ENCODE measurements around the gene PRR16. TPM values are rescaled to one million over a fixed set of nuclear protein-coding genes. Genes with fewer than 3 reads are reported as not detected.
"Not testable (repeated sequence)": the region's sequence is repeated elsewhere in the genome, so short reads cannot be mapped to it uniquely, and the experiment has no call there.

PRR16 gene
- total RNA-seq (6.0 TPM), polyA plus RNA-seq (ENCODE audit: insufficient read depth in 1 of 8, insufficient read length in 8 of 8, low replicate concordance in 1 of 8) (10 to 100 TPM; 10.1 to 27.3 (median 17.6) TPM)
- long read RNA-seq, donor 1, partial matches to known transcripts, result 10 of 10 reads
- long read RNA-seq, donor 1, other reads (novel, unspliced or antisense), result 0 of 10 reads
- long read RNA-seq, donor 2, result 0 reads
- long read RNA-seq, donor 3, partial matches to known transcripts, result 18 of 18 reads
- long read RNA-seq, donor 3, other reads (novel, unspliced or antisense), result 0 of 18 reads
- long read RNA-seq, donor 4, partial matches to known transcripts, result 9 of 9 reads
- long read RNA-seq, donor 4, other reads (novel, unspliced or antisense), result 0 of 9 reads
- long read RNA-seq, donor 5, partial matches to known transcripts, result 49 of 50 reads
- long read RNA-seq, donor 5, other reads (novel, unspliced or antisense), result 0 of 50 reads
- long read RNA-seq, donor 6, partial matches to known transcripts, result 16 of 16 reads
- long read RNA-seq, donor 6, other reads (novel, unspliced or antisense), result 0 of 16 reads
- long read RNA-seq, donor 7, partial matches to known transcripts, result 13 of 13 reads
- long read RNA-seq, donor 7, other reads (novel, unspliced or antisense), result 0 of 13 reads
- long read RNA-seq, donor 8, partial matches to known transcripts, result 19 of 19 reads
- long read RNA-seq, donor 8, other reads (novel, unspliced or antisense), result 0 of 19 reads
- long read RNA-seq, donor 9, partial matches to known transcripts, result 17 of 17 reads
- long read RNA-seq, donor 9, other reads (novel, unspliced or antisense), result 0 of 17 reads
- long read RNA-seq, donor 10, partial matches to known transcripts, result 37 of 37 reads
- long read RNA-seq, donor 10, other reads (novel, unspliced or antisense), result 0 of 37 reads
- long read RNA-seq, donor 11, partial matches to known transcripts, result 25 of 25 reads
- long read RNA-seq, donor 11, other reads (novel, unspliced or antisense), result 0 of 25 reads

DNA sequence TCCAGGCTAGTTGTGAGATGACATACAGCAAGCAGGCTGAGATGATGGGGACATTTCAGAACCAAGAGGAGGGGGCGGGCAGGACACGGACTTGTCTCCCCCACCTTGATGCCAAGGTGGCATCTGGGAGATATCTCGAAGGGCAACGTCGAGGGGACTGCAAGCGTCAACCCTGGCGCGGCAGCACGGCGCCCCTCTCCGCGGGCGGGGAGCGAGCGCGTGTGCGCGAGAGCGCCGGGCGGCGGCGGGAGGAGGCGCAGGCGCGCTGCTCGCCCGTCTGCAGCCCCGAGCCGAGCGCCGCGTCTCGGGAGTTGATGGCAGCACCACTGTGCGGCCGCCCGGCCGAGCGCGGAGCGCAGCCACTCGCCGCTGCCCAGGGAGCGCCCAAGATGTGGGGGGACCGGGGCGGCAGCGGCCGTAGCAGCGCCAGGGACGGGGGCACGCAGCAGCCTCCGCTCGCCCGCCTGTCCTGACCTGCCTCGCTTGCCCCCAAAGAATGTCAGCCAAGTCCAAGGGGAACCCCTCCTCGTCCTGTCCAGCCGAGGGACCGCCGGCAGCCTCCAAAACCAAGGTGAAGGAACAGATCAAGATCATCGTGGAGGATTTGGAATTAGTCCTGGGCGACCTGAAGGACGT, at the start of gene PRR16:
TSS of gene PRR16 (plus strand) at position 310 of the 636 bp plus-strand sequence.
- peaks cover 13% of the 10 kb centered on the region for H3K27me3 ChIP-seq (ENCODE audit: control insufficient read depth, insufficient read depth, low read length)
- H3K36me3 ChIP-seq (ENCODE audit: control insufficient read depth, insufficient read depth, low read length), result no peaks in the 10 kb centered on the region
- under 1% methylated on average over 56 of the region's 62 CpGs for WGBS (ENCODE audit: insufficient coverage)
- no peaks in the 10 kb centered on the region for H3K9me3 ChIP-seq (replicated peaks; ENCODE audit: control insufficient read depth, low read depth, low read length)
- H3K27ac ChIP-seq (ENCODE audit: low read length), result peak within 1 kb of the TSS; percentile 57
- peak within 1 kb of the TSS; percentile 67 for H3K4me3 ChIP-seq (ENCODE audit: low read length)
- peak; percentile 74 for DNase-seq
- peaks cover 9% of the 10 kb centered on the region for H3K4me1 ChIP-seq (ENCODE audit: control insufficient read depth, insufficient read depth, low read length)

GRCh38 chr5:120415985-120416384, 48.1 kb upstream of the PRR16 start:
- WGBS (ENCODE audit: insufficient coverage), result no CpG with 5 or more reads among the region's 1 CpG
- DNase-seq, result no peak
- Histone ChIP-seq H3K4me1 (ENCODE audit: control insufficient read depth, insufficient read depth, low read length) (no peaks in the 10 kb centered on the region), H3K36me3 (ENCODE audit: control insufficient read depth, insufficient read depth, low read length) (no peaks in the 10 kb centered on the region), H3K27ac (ENCODE audit: low read length) (no peak overlapping the region), H3K4me3 (ENCODE audit: low read length) (no peak overlapping the region), H3K9me3 (replicated peaks; ENCODE audit: control insufficient read depth, low read depth, low read length) (no peaks in the 10 kb centered on the region), H3K27me3 (ENCODE audit: control insufficient read depth, insufficient read depth, low read length) (no peaks in the 10 kb centered on the region)

DNA sequence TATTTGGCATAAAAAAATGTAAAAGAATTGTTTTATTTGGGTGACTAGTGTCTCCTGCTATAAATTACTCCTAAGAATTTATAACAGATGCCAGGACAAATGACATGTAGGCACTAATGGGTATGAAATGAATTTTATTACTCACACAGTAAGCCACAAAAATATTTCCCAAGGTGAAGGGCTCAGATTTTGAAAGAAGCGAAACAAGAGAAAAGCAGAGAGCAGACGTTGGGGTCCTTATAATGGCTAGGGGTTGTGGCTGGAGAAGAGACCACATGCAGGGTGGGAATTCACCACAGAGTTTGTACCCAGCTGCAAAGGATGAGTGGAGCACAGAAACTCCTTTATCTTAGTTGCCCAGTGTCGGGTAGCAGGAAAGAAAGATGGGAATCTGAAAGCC, 45.0 kb upstream of the PRR16 start:
- no peak for DNase-seq
- no peak overlapping the region for H3K27ac ChIP-seq (ENCODE audit: low read length)
- no peaks in the 10 kb centered on the region for H3K27me3 ChIP-seq (ENCODE audit: control insufficient read depth, insufficient read depth, low read length)
- no peaks in the 10 kb centered on the region for H3K36me3 ChIP-seq (ENCODE audit: control insufficient read depth, insufficient read depth, low read length)
- no peak overlapping the region for H3K4me3 ChIP-seq (ENCODE audit: low read length)
- H3K4me1 ChIP-seq (ENCODE audit: control insufficient read depth, insufficient read depth, low read length), result no peaks in the 10 kb centered on the region
- no peaks in the 10 kb centered on the region for H3K9me3 ChIP-seq (replicated peaks; ENCODE audit: control insufficient read depth, low read depth, low read length)
- 57% methylated on average over 2 of the region's 3 CpGs for WGBS (ENCODE audit: insufficient coverage)

DNA sequence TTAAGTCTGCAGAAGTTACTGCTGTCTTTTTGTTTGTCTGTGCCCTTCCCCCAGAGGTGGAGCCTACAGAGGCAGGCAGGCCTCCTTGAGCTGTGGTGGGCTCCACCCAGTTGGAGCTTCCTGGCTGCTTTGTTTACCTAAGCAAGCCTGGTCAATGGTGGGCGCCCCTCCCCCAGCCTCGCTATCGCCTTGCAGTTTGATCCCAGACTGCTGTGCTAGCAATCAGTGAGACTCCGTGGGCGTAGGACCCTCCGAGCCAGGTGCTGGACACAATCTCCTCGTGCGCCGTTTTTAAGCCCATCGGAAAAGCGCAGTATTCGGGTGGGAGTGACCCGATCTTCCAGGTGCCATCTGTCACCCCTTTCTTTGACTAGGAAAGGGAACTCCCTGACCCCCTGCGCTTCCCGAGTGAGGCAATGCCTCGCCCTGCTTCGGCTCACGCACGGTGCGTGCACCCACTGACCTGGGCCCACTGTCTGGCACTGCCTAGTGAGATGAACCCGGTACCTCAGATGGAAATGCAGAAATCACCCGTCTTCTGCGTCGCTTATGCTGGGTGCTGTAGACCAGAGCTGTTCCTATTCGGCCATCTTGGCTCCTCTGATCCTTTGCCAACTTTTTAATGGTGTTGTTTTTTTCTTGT, 37.3 kb upstream of the PRR16 start:
- H3K4me3 ChIP-seq (ENCODE audit: low read length); H3K27me3 ChIP-seq (ENCODE audit: control insufficient read depth, insufficient read depth, low read length); DNase-seq; H3K4me1 ChIP-seq (ENCODE audit: control insufficient read depth, insufficient read depth, low read length); H3K9me3 ChIP-seq (replicated peaks; ENCODE audit: control insufficient read depth, low read depth, low read length); H3K36me3 ChIP-seq (ENCODE audit: control insufficient read depth, insufficient read depth, low read length); H3K27ac ChIP-seq (ENCODE audit: low read length): not testable (repeated sequence)
- 87% methylated on average over 25 of the region's 25 CpGs for WGBS (ENCODE audit: insufficient coverage)

DNA sequence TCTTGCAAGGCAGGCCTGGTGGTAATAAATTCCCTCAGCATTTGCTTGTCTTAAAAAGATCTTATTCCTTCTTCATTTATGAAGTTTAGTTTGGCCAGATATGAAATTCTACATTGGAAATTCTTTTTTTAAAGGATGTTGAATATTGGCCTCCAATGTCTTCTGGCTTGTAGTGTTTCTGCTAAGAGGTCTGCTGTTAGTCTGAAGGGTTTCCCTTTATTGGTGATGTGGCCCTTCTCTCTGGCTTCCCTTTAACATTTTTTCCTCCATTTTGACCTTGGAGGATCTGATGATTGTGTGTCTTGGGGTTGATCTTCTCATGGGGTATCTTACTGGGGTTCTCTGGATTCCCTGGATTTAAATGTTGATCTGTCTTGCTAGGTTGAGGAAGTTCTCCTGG, 33.5 kb upstream of the PRR16 start:
- peaks cover 2% of the 10 kb centered on the region for H3K4me1 ChIP-seq (ENCODE audit: control insufficient read depth, insufficient read depth, low read length)
- H3K27me3 ChIP-seq (ENCODE audit: control insufficient read depth, insufficient read depth, low read length), result no peaks in the 10 kb centered on the region
- H3K27ac ChIP-seq (ENCODE audit: low read length), result no peak overlapping the region
- H3K36me3 ChIP-seq (ENCODE audit: control insufficient read depth, insufficient read depth, low read length), result no peaks in the 10 kb centered on the region
- no peak for DNase-seq
- no peak overlapping the region for H3K4me3 ChIP-seq (ENCODE audit: low read length)
- H3K9me3 ChIP-seq (replicated peaks; ENCODE audit: control insufficient read depth, low read depth, low read length), result peaks cover 4% of the 10 kb centered on the region

GRCh38 chr5:120432861-120433260, 31.2 kb upstream of the PRR16 start:
- no peak overlapping the region for H3K4me3 ChIP-seq (ENCODE audit: low read length)
- H3K27ac ChIP-seq (ENCODE audit: low read length), result no peak overlapping the region
- no peaks in the 10 kb centered on the region for H3K36me3 ChIP-seq (ENCODE audit: control insufficient read depth, insufficient read depth, low read length)
- DNase-seq, result no peak
- peaks cover 2% of the 10 kb centered on the region for H3K4me1 ChIP-seq (ENCODE audit: control insufficient read depth, insufficient read depth, low read length)
- H3K9me3 ChIP-seq (replicated peaks; ENCODE audit: control insufficient read depth, low read depth, low read length), result peaks cover 4% of the 10 kb centered on the region
- H3K27me3 ChIP-seq (ENCODE audit: control insufficient read depth, insufficient read depth, low read length), result no peaks in the 10 kb centered on the region

GRCh38 chr5:120435129-120435528, 29.0 kb upstream of the PRR16 start:
- DNase-seq, result peak; percentile 32
- H3K27ac ChIP-seq (ENCODE audit: low read length), result no peak overlapping the region
- peaks cover 4% of the 10 kb centered on the region for H3K9me3 ChIP-seq (replicated peaks; ENCODE audit: control insufficient read depth, low read depth, low read length)
- no CpG with 5 or more reads among the region's 2 CpGs for WGBS (ENCODE audit: insufficient coverage)
- no peak overlapping the region for H3K4me3 ChIP-seq (ENCODE audit: low read length)
- H3K4me1 ChIP-seq (ENCODE audit: control insufficient read depth, insufficient read depth, low read length), result peaks cover 2% of the 10 kb centered on the region
- no peaks in the 10 kb centered on the region for H3K27me3 ChIP-seq (ENCODE audit: control insufficient read depth, insufficient read depth, low read length)
- H3K36me3 ChIP-seq (ENCODE audit: control insufficient read depth, insufficient read depth, low read length), result no peaks in the 10 kb centered on the region

GRCh38 chr5:120436996-120437395, 27.1 kb upstream of the PRR16 start:
- Histone ChIP-seq H3K4me1 (ENCODE audit: control insufficient read depth, insufficient read depth, low read length) (peaks cover 2% of the 10 kb centered on the region), H3K9me3 (replicated peaks; ENCODE audit: control insufficient read depth, low read depth, low read length) (no peaks in the 10 kb centered on the region), H3K4me3 (ENCODE audit: low read length) (no peak overlapping the region), H3K27ac (ENCODE audit: low read length) (no peak overlapping the region), H3K27me3 (ENCODE audit: control insufficient read depth, insufficient read depth, low read length) (no peaks in the 10 kb centered on the region), H3K36me3 (ENCODE audit: control insufficient read depth, insufficient read depth, low read length) (no peaks in the 10 kb centered on the region)
- no CpG with 5 or more reads among the region's 1 CpG for WGBS (ENCODE audit: insufficient coverage)
- no peak for DNase-seq

- Histone ChIP-seq H3K9me3 (replicated peaks; ENCODE audit: control insufficient read depth, low read depth, low read length) (no peaks in the 10 kb centered on the region), H3K4me3 (ENCODE audit: low read length) (no peak overlapping the region), H3K27ac (ENCODE audit: low read length) (no peak overlapping the region), H3K27me3 (ENCODE audit: control insufficient read depth, insufficient read depth, low read length) (no peaks in the 10 kb centered on the region), H3K36me3 (ENCODE audit: control insufficient read depth, insufficient read depth, low read length) (no peaks in the 10 kb centered on the region), H3K4me1 (ENCODE audit: control insufficient read depth, insufficient read depth, low read length) (no peaks in the 10 kb centered on the region)
- 80% methylated on average over 1 of the region's 3 CpGs for WGBS (ENCODE audit: insufficient coverage)
- DNase-seq, result no peak
Observed at GRCh38 chr5:120442694-120443093, 21.4 kb upstream of the PRR16 start.
